Endothelial cell of umbilical vein (primary cell): Measurements from ENCODE around the gene ACTR3C.

Experiments
- POLR2A ChIP-seq: IDR thresholded peaks from 2 replicates; pipeline ENCODE4 v1.6.1; 2012; ENCODE audit warnings: low read depth, mild to moderate bottlenecking, control low read depth, low read length
- TF ChIP-seq, protein P1 (sequence below), 2 donors: IDR thresholded peaks; 1 replicate in 1 of 2; 2 replicates in 1 of 2; pipeline ENCODE4 v1.5.1; 2011; ENCODE audit warnings: low read length in 2 of 2, mild to moderate bottlenecking in 2 of 2, moderate library complexity in 2 of 2, control low read depth in 1 of 2, inconsistent platforms in 1 of 2, low read depth in 1 of 2; ENCODE audit not compliant: insufficient read depth in 1 of 2; ENCODE audit errors: extremely low read depth in 1 of 2

DNA sequence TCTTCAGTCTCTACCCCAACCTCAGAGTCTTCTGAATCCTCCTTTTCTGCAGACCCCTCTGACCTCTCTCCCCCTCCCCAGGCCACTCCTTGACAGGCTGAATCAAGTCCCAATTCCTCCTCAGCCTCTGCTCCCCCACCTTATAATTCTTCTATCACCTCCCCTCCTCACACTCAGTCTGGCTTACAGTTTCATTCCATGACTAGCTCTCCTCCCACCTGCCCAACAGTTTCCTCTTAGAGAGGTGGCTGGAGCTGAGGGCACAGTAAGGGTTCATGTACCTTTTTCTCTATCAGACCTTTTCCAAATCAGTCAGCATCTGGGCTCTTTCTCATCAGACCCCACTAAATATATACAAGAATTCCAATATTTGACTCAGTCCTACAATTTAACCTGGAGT is 14.8 kb downstream of the ACTR3C start:
- TF ChIP-seq, protein P1, sequence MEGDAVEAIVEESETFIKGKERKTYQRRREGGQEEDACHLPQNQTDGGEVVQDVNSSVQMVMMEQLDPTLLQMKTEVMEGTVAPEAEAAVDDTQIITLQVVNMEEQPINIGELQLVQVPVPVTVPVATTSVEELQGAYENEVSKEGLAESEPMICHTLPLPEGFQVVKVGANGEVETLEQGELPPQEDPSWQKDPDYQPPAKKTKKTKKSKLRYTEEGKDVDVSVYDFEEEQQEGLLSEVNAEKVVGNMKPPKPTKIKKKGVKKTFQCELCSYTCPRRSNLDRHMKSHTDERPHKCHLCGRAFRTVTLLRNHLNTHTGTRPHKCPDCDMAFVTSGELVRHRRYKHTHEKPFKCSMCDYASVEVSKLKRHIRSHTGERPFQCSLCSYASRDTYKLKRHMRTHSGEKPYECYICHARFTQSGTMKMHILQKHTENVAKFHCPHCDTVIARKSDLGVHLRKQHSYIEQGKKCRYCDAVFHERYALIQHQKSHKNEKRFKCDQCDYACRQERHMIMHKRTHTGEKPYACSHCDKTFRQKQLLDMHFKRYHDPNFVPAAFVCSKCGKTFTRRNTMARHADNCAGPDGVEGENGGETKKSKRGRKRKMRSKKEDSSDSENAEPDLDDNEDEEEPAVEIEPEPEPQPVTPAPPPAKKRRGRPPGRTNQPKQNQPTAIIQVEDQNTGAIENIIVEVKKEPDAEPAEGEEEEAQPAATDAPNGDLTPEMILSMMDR (IDR thresholded peaks at IDR 0.05; ENCODE audit: extremely low read depth in 1 of 2, insufficient read depth in 1 of 2, low read depth in 1 of 2, low read length in 2 of 2), result no peak
- no peak for TF ChIP-seq POLR2A
